HepG2 (cell line): ENCODE data around the gene LRP1-AS. TPM values are rescaled to one million over a fixed set of nuclear protein-coding genes. Genes with fewer than 3 reads are reported as not detected.

ENCODE experiments used
- ELK4 ChIP-seq: sonication (generic); formaldehyde crosslinking; IDR thresholded peaks from 2 replicates; pipeline ENCODE4 v1.9.0; 2021; ENCODE audit warnings: missing genetic modification reagents, borderline replicate concordance
- HNF1B ChIP-seq: sonication (generic); formaldehyde crosslinking; IDR thresholded peaks from 2 replicates; pipeline ENCODE4 v1.5.1; 2020; ENCODE audit warnings: mild to moderate bottlenecking, moderate library complexity, missing genetic modification reagents
- IRF2 ChIP-seq: IDR thresholded peaks from 2 replicates; pipeline ENCODE4 v1.6.1; 2018; ENCODE audit warnings: missing genetic modification reagents, missing compliant biosample characterization
- IRX3 ChIP-seq: sonication (generic); formaldehyde crosslinking; IDR thresholded peaks from 2 replicates; pipeline ENCODE4 v1.8.1; 2023; ENCODE audit warnings: mild to moderate bottlenecking, low read depth, missing genetic modification reagents, borderline replicate concordance
- MAFK ChIP-seq, 2 experiments: IDR thresholded peaks in 1 of 2; conservative IDR thresholded peaks in 1 of 2; 2 replicates each; pipeline ENCODE4 v1.6.1; 2011; ENCODE audit warnings: improper control_type of control experiment in 2 of 2, low read length in 2 of 2
- MATR3 ChIP-seq: sonication (generic); formaldehyde crosslinking; IDR thresholded peaks from 2 replicates; pipeline ENCODE4 v1.4.0; 2020; ENCODE audit warnings: missing genetic modification reagents
- MZF1 ChIP-seq: sonication (generic); formaldehyde crosslinking; IDR thresholded peaks from 2 replicates; pipeline ENCODE4 v1.8.1; 2023; ENCODE audit warnings: mild to moderate bottlenecking, missing genetic modification reagents, borderline replicate concordance
- NFKBIZ ChIP-seq: IDR thresholded peaks from 2 replicates; pipeline ENCODE4 v1.6.1; 2018; ENCODE audit warnings: missing genetic modification reagents, missing compliant biosample characterization
- PREB ChIP-seq: sonication (generic); formaldehyde crosslinking; IDR thresholded peaks from 2 replicates; pipeline ENCODE4 v1.4.0; 2020; ENCODE audit warnings: missing genetic modification reagents
- SP5 ChIP-seq: IDR thresholded peaks from 2 replicates; pipeline ENCODE4 v1.6.1; 2016; ENCODE audit warnings: low read depth, borderline replicate concordance
- TMF1 ChIP-seq: sonication (generic); formaldehyde crosslinking; IDR thresholded peaks from 2 replicates; pipeline ENCODE4 v1.8.1; 2022; ENCODE audit warnings: low read depth, missing genetic modification reagents
- USF2 ChIP-seq, 2 experiments: sonication (generic) in 1 of 2; formaldehyde crosslinking in 1 of 2; IDR thresholded peaks; 2 replicates each; pipeline versions ENCODE4 v1.5.1 to v1.6.1; 2011 to 2020; ENCODE audit warnings: borderline replicate concordance in 1 of 2, low read depth in 1 of 2, low read length in 1 of 2, mild to moderate bottlenecking in 1 of 2, missing genetic modification reagents in 1 of 2, moderate library complexity in 1 of 2
- ZFP91 ChIP-seq: sonication (generic); formaldehyde crosslinking; IDR thresholded peaks from 2 replicates; pipeline ENCODE4 v1.9.0; 2022; ENCODE audit warnings: missing genetic modification reagents, mild to moderate bottlenecking, borderline replicate concordance
- ZNF292 ChIP-seq: sonication (generic); formaldehyde crosslinking; IDR thresholded peaks from 2 replicates; pipeline ENCODE4 v1.8.1; 2022; ENCODE audit warnings: mild to moderate bottlenecking, low read depth, missing genetic modification reagents, borderline replicate concordance
- ZNF34 ChIP-seq: sonication (generic); formaldehyde crosslinking; IDR thresholded peaks from 2 replicates; pipeline ENCODE4 v1.4.0; 2020; ENCODE audit warnings: mild to moderate bottlenecking, missing genetic modification reagents, borderline replicate concordance
- ZNF414 ChIP-seq: sonication (generic); formaldehyde crosslinking; IDR thresholded peaks from 2 replicates; pipeline ENCODE4 v1.5.0; 2020; ENCODE audit warnings: missing genetic modification reagents
- ZNF557 ChIP-seq: sonication (generic); formaldehyde crosslinking; IDR thresholded peaks from 2 replicates; pipeline ENCODE4 v1.4.0; 2020; ENCODE audit warnings: missing genetic modification reagents
- ZNF781 ChIP-seq: sonication (generic); formaldehyde crosslinking; IDR thresholded peaks from 2 replicates; pipeline ENCODE4 v1.5.1; 2020; ENCODE audit warnings: borderline replicate concordance, mild to moderate bottlenecking, missing genetic modification reagents; ENCODE audit errors: not compliant biosample characterization
- ZNF790 ChIP-seq: sonication (generic); formaldehyde crosslinking; IDR thresholded peaks from 2 replicates; pipeline ENCODE4 v1.8.0; 2022; ENCODE audit warnings: missing genetic modification reagents, mild to moderate bottlenecking, borderline replicate concordance
- ZSCAN12 ChIP-seq: sonication (generic); formaldehyde crosslinking; IDR thresholded peaks from 2 replicates; pipeline ENCODE4 v1.9.0; 2021; ENCODE audit warnings: mild to moderate bottlenecking, missing genetic modification reagents
- polyA plus RNA-seq, 8 experiments: library from polyadenylated mRNA; depleted of rRNA in 3 of 8; stranded (reverse) in 7 of 8; unstranded in 1 of 8; fragments of >200 nt; fragmentation: Illumina TruSeq in 4 of 8; extraction: Trizol in 4 of 8; gene quantifications; 2 replicates each; pipeline versions ENCODE4 v1.2.1 to v1.2.3, GENCODE V29; 2011 to 2016; ENCODE audit warnings: low read depth in 4 of 8, missing spikeins in 1 of 8, mixed read lengths in 1 of 8; ENCODE audit not compliant: insufficient read depth in 1 of 8
- total RNA-seq, 5 experiments: library from RNA; depleted of rRNA; stranded (reverse); fragments of >200 nt; fragmentation: Illumina TruSeq; extraction: Trizol; gene quantifications; 2 replicates each; pipeline ENCODE4 v1.2.3, GENCODE V29; 2016; ENCODE audit warnings: low read depth in 1 of 5

Gene LRP1-AS
- total and polyA plus RNA-seq, 2 of the 13 experiments (the other 11 are each of a cell fraction or from before 2014, with no cell fraction given), result 0.20 TPM; not detected in 1

GRCh38 chr12:57150400-57151000 is 3.1 kb upstream of the LRP1-AS start (continued):
- TF ChIP-seq ZNF292 (CRISPR knock-in tag) (no peak), ZNF414 (CRISPR knock-in tag) (0 out of 2 replicates have a peak, but pooled peaks have one; percentile 12), IRF2 (no peak), ZNF34 (CRISPR knock-in tag) (0 out of 2 replicates have a peak, but pooled peaks have one; percentile 47), ZNF557 (no peak), IRX3 (no peak), ELK4 (CRISPR knock-in tag) (no peak), ZNF781 (CRISPR knock-in tag) (no peak), USF2 (IDR thresholded peaks at IDR 0.05; ENCODE audit: low read depth, low read length) (no peak), USF2 (CRISPR knock-in tag; IDR thresholded peaks at IDR 0.05; ENCODE audit: borderline replicate concordance) (no peak), MZF1 (CRISPR knock-in tag) (no peak), SP5 (CRISPR knock-in tag) (no peak), MAFK (conservative IDR thresholded peaks at IDR 0.05 in 1 of 2, IDR thresholded peaks at IDR 0.05 in 1 of 2; ENCODE audit: low read length in 2 of 2) (no peak), ZFP91 (0 out of 2 replicates have a peak, but pooled peaks have one; percentile 14), MATR3 (CRISPR knock-in tag) (no peak), TMF1 (CRISPR knock-in tag) (no peak), ZNF790 (CRISPR knock-in tag) (no peak), HNF1B (CRISPR knock-in tag) (peak; percentile 39; the same call in 1 of the 2 replicates), NFKBIZ (CRISPR knock-in tag) (no peak), PREB (no peak), ZSCAN12 (CRISPR knock-in tag) (no peak)
